GM18520 (cell line): ENCODE results near the gene P2RX3.
"Not testable (repeated sequence)": the region's sequence is repeated elsewhere in the genome, so short reads cannot be mapped to it uniquely, and the experiment has no call there.

ENCODE experiments used
- ATAC-seq: cut with Tn5 transposase; IDR thresholded peaks from one replicate; pipeline ENCODE4 v1.9.1; 2021; ENCODE audit not compliant: unreplicated experiment

The P2RX3 gene

GRCh38 chr11:57394203-57394965 is 56.2 kb downstream of the P2RX3 start:
- ATAC-seq = no peak

GRCh38 chr11:57395905-57396623 is 57.9 kb downstream of the P2RX3 start:
- no peak for ATAC-seq

- ATAC-seq = no peak
Observed at GRCh38 chr11:57396744-57397143, 58.6 kb downstream of the P2RX3 start.

GRCh38 chr11:57397394-57397990 is 59.3 kb downstream of the P2RX3 start:
- no peak for ATAC-seq

- no peak for ATAC-seq
Observed at GRCh38 chr11:57399221-57399620, 61.1 kb downstream of the P2RX3 start.

GRCh38 chr11:57399972-57400578 is 61.9 kb downstream of the P2RX3 start:
- no peak for ATAC-seq

- ATAC-seq = no peak
Observed at GRCh38 chr11:57402188-57403002, 64.2 kb downstream of the P2RX3 start.

- not testable (repeated sequence) for ATAC-seq
Observed at GRCh38 chr11:57403003-57403801, 65.0 kb downstream of the P2RX3 start.

GRCh38 chr11:57403802-57404147 is 65.6 kb downstream of the P2RX3 start:
- no peak for ATAC-seq

GRCh38 chr11:57405271-57405860 is 67.2 kb downstream of the P2RX3 start:
- ATAC-seq = no peak

GRCh38 chr11:57406337-57406904 is 68.3 kb downstream of the P2RX3 start:
- peak; percentile 77 for ATAC-seq

GRCh38 chr11:57407010-57407920 is 69.1 kb downstream of the P2RX3 start:
- ATAC-seq = no peak

GRCh38 chr11:57407941-57408475 is 69.9 kb downstream of the P2RX3 start:
- ATAC-seq = no peak

- no peak for ATAC-seq
Observed at GRCh38 chr11:57408771-57409170, 70.6 kb downstream of the P2RX3 start.

- ATAC-seq = no peak
Observed at GRCh38 chr11:57409321-57410100, 71.4 kb downstream of the P2RX3 start.

GRCh38 chr11:57410287-57410686 is 72.1 kb downstream of the P2RX3 start:
- no peak for ATAC-seq

GRCh38 chr11:57413681-57414080 is 75.5 kb downstream of the P2RX3 start:
- no peak for ATAC-seq
